BE2C (cell line): ENCODE measurements around the gene CLEC16A.
"Not testable (repeated sequence)": the region's sequence is repeated elsewhere in the genome, so short reads cannot be mapped to it uniquely, and the experiment has no call there.

Experiments used
- DNase-seq: peaks from one replicate; pipeline ENCODE4 v3.0.0-alpha.2; 2020
- H3K27me3 ChIP-seq: fragments of 250-450 bp; sonication (Bioruptor Pico); 2 replicates; pipeline ENCODE4 v1.5.1; 2020; ENCODE audit warnings: mild to moderate bottlenecking
- H3K36me3 ChIP-seq: fragments of 250-450 bp; sonication (Bioruptor Pico); 2 replicates; pipeline ENCODE4 v1.5.1; 2020; ENCODE audit warnings: mild to moderate bottlenecking
- H3K4me1 ChIP-seq: fragments of 250-450 bp; sonication (Bioruptor Pico); 2 replicates; pipeline ENCODE4 v1.5.1; 2020
- H3K4me3 ChIP-seq: 2 replicates; pipeline ENCODE4 v1.5.1; 2011; ENCODE audit warnings: low read depth, low read length
- H3K9me3 ChIP-seq: fragments of 250-450 bp; sonication (Bioruptor Pico); 2 replicates; pipeline ENCODE4 v1.5.1; 2020
- CTCF ChIP-seq: IDR thresholded peaks from 2 replicates; pipeline ENCODE4 v1.5.1; 2012; ENCODE audit warnings: mild to moderate bottlenecking, low read depth, low read length

The CLEC16A gene

GRCh38 chr16:11219178-11219577, 274.8 kb downstream of the CLEC16A start:
- H3K4me3 ChIP-seq, result no peak overlapping the region
- H3K27me3 ChIP-seq, result no peaks in the 10 kb centered on the region
- H3K36me3 ChIP-seq, result no peaks in the 10 kb centered on the region
- H3K4me1 ChIP-seq, result no peaks in the 10 kb centered on the region
- DNase-seq, result no peak
- TF ChIP-seq CTCF, result no peak
- H3K9me3 ChIP-seq, result peaks cover 10% of the 10 kb centered on the region

GRCh38 chr16:11220507-11220906, 276.1 kb downstream of the CLEC16A start:
- H3K4me3 ChIP-seq, H3K9me3 ChIP-seq, DNase-seq, H3K4me1 ChIP-seq, H3K36me3 ChIP-seq, H3K27me3 ChIP-seq: not testable (repeated sequence)

GRCh38 chr16:11224096-11224893, 279.9 kb downstream of the CLEC16A start:
- Histone ChIP-seq H3K4me3 (no peak overlapping the region), H3K27me3 (no peaks in the 10 kb centered on the region), H3K36me3 (no peaks in the 10 kb centered on the region), H3K4me1 (no peaks in the 10 kb centered on the region), H3K9me3 (no peaks in the 10 kb centered on the region)
- no peak for DNase-seq
- no peak for TF ChIP-seq CTCF

GRCh38 chr16:11224894-11225676, 280.7 kb downstream of the CLEC16A start:
- Histone ChIP-seq H3K4me1 (no peaks in the 10 kb centered on the region), H3K36me3 (no peaks in the 10 kb centered on the region), H3K9me3 (no peaks in the 10 kb centered on the region), H3K27me3 (no peaks in the 10 kb centered on the region), H3K4me3 (no peak overlapping the region)
- DNase-seq, result no peak
- TF ChIP-seq CTCF, result no peak

GRCh38 chr16:11225677-11226549, 281.5 kb downstream of the CLEC16A start:
- H3K27me3 ChIP-seq, result no peaks in the 10 kb centered on the region
- DNase-seq, result no peak
- no peaks in the 10 kb centered on the region for H3K9me3 ChIP-seq
- H3K36me3 ChIP-seq, result no peaks in the 10 kb centered on the region
- TF ChIP-seq CTCF, result no peak
- H3K4me1 ChIP-seq, result no peaks in the 10 kb centered on the region
- H3K4me3 ChIP-seq, result no peak overlapping the region

GRCh38 chr16:11229432-11229831, 285.1 kb downstream of the CLEC16A start:
- TF ChIP-seq CTCF, result no peak
- no peaks in the 10 kb centered on the region for H3K4me1 ChIP-seq
- no peaks in the 10 kb centered on the region for H3K27me3 ChIP-seq
- DNase-seq, result no peak
- no peaks in the 10 kb centered on the region for H3K36me3 ChIP-seq
- H3K4me3 ChIP-seq, result no peak overlapping the region
- no peaks in the 10 kb centered on the region; the same call in 1 of the 2 replicates for H3K9me3 ChIP-seq
